HFFc6 (cell line): ENCODE measurements around the gene QSOX1. TPM values are rescaled to one million over a fixed set of nuclear protein-coding genes. Genes with fewer than 3 reads are reported as not detected.

Experiments
- DNase-seq: peaks from one replicate; pipeline ENCODE4 v3.0.0-alpha.2; 2018
- H3K27ac Mint-ChIP-seq: 2 replicates; pipeline ENCODE4 v1.8.0; 2020; ENCODE audit warnings: mild to moderate bottlenecking, mixed read lengths
- H3K27me3 Mint-ChIP-seq: 2 replicates; pipeline ENCODE4 v1.8.0; 2021; ENCODE audit warnings: mild to moderate bottlenecking, moderate library complexity, mixed read lengths; ENCODE audit not compliant: insufficient read depth
- H3K36me3 Mint-ChIP-seq: 2 replicates; pipeline ENCODE4 v1.8.0; 2021; ENCODE audit warnings: low read depth, mixed read lengths
- H3K4me1 Mint-ChIP-seq: 2 replicates; pipeline ENCODE4 v1.8.0; 2020; ENCODE audit warnings: low read depth, mixed read lengths
- H3K4me3 Mint-ChIP-seq: 2 replicates; pipeline ENCODE4 v1.8.0; 2020; ENCODE audit warnings: mild to moderate bottlenecking, moderate library complexity, mixed read lengths
- H3K9me3 Mint-ChIP-seq: 2 replicates; pipeline ENCODE4 v1.8.0; 2020; ENCODE audit warnings: mild to moderate bottlenecking, mixed read lengths
- CTCF ChIP-seq: fragments of 200-600 bp; sonication (generic); IDR thresholded peaks from 2 replicates; pipeline ENCODE4 v1.5.0; 2021; ENCODE audit warnings: antibody characterized with exemption, mild to moderate bottlenecking
- total RNA-seq, 6 experiments: library from RNA; stranded (reverse); fragmentation: NEBNext Ultra II Directional; extraction: Animal tissue kit (Norgen Biotek cat#: 25700); gene quantifications; 2 replicates in 1 of 6; 3 replicates in 5 of 6; pipeline ENCODE4 v1.2.3, GENCODE V29; 2021

The QSOX1 gene
- total RNA-seq, 6 experiments from 2014 or later = 321 to 467 (median 352) TPM

GRCh38 chr1:180236698-180237509 lies 82.2 kb downstream of the QSOX1 start:
- Mint-ChIP-seq H3K9me3 (no peaks in the 10 kb centered on the region), H3K4me1 (peaks cover 3% of the 10 kb centered on the region), H3K27ac (no peak overlapping the region), H3K4me3 (no peak overlapping the region), H3K36me3 (no peaks in the 10 kb centered on the region), H3K27me3 (peaks cover 85% of the 10 kb centered on the region)
- no peak for DNase-seq
- TF ChIP-seq CTCF = no peak

- H3K27me3 Mint-ChIP-seq = peaks cover 82% of the 10 kb centered on the region
- H3K9me3 Mint-ChIP-seq = no peaks in the 10 kb centered on the region
- no peak overlapping the region for H3K27ac Mint-ChIP-seq
- no peak for DNase-seq
- no peaks in the 10 kb centered on the region for H3K4me1 Mint-ChIP-seq
- no peaks in the 10 kb centered on the region for H3K36me3 Mint-ChIP-seq
- no peak overlapping the region for H3K4me3 Mint-ChIP-seq
- TF ChIP-seq CTCF = no peak
These were observed 83.3 kb downstream of the QSOX1 start for GRCh38 chr1:180237869-180238476.

GRCh38 chr1:180238675-180239074 lies 84.0 kb downstream of the QSOX1 start:
- Mint-ChIP-seq H3K4me1 (no peaks in the 10 kb centered on the region), H3K9me3 (no peaks in the 10 kb centered on the region), H3K27ac (no peak overlapping the region), H3K4me3 (no peak overlapping the region), H3K36me3 (no peaks in the 10 kb centered on the region), H3K27me3 (peaks cover 77% of the 10 kb centered on the region)
- TF ChIP-seq CTCF = no peak
- no peak for DNase-seq

GRCh38 chr1:180239145-180240096 lies 84.8 kb downstream of the QSOX1 start:
- no peaks in the 10 kb centered on the region for H3K36me3 Mint-ChIP-seq
- H3K27ac Mint-ChIP-seq = no peak overlapping the region
- no peak overlapping the region for H3K4me3 Mint-ChIP-seq
- peaks cover 71% of the 10 kb centered on the region for H3K27me3 Mint-ChIP-seq
- no peaks in the 10 kb centered on the region for H3K4me1 Mint-ChIP-seq
- H3K9me3 Mint-ChIP-seq = no peaks in the 10 kb centered on the region
- no peak for DNase-seq
- TF ChIP-seq CTCF = no peak

- H3K4me3 Mint-ChIP-seq = no peak overlapping the region
- no peaks in the 10 kb centered on the region for H3K36me3 Mint-ChIP-seq
- H3K4me1 Mint-ChIP-seq = no peaks in the 10 kb centered on the region
- DNase-seq = no peak
- H3K27me3 Mint-ChIP-seq = peaks cover 54% of the 10 kb centered on the region
- H3K9me3 Mint-ChIP-seq = no peaks in the 10 kb centered on the region
- TF ChIP-seq CTCF = no peak
- H3K27ac Mint-ChIP-seq = no peak overlapping the region
These were observed 87.3 kb downstream of the QSOX1 start for GRCh38 chr1:180241716-180242544.
